ENCODE measurements around the gene C6orf132. TPM values are rescaled to one million over a fixed set of nuclear protein-coding genes. Genes with fewer than 3 reads are reported as not detected.

Gene C6orf132
- total RNA-seq, 1 donor from 2014 or later, result 0.25 TPM

DNA sequence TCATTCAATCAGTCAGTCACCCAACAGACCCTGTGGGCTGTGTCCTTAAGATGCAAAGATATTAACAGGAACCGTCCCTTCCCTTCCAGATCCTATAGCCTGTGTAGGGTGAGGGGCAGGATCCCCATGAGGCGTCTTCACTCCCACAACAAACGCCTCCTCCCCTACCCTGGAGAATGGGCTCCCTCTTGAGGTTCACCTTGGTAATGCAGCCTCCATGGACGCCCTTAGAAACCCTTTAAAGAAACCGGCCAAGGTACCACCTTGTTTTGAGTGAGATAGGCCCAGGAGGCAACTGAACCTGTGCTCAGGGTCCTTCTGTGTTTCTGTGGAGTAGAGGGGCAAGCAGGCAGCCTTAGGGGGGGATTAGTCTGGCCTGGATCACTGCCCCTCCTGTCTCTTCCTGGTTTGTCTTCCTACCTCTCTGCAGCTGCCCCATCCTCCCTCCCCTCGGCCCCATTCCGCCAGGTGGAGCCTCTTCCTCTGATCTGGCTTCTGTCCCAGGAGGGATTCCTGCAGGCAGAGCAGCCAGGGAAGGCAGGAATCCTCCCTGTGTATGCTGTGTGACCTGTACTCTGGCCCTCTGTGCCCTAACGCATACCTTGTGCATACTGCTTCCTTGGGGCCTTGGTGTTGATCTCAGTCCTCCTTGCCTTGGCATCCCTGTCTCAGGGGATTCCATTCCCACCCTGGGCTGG lies 24.2 kb upstream of the C6orf132 start:
- Mint-ChIP-seq H3K27ac (ENCODE audit: unreplicated experiment) (no peak overlapping the region), H3K4me3 (ENCODE audit: unreplicated experiment) (no peak overlapping the region), H3K27me3 (ENCODE audit: unreplicated experiment) (peaks cover 8% of the 10 kb centered on the region), H3K36me3 (ENCODE audit: unreplicated experiment) (peaks cover 3% of the 10 kb centered on the region), H3K9me3 (ENCODE audit: unreplicated experiment) (peaks cover 10% of the 10 kb centered on the region), H3K4me1 (ENCODE audit: low read depth, unreplicated experiment) (peaks cover 15% of the 10 kb centered on the region)
- TF ChIP-seq, protein P1, sequence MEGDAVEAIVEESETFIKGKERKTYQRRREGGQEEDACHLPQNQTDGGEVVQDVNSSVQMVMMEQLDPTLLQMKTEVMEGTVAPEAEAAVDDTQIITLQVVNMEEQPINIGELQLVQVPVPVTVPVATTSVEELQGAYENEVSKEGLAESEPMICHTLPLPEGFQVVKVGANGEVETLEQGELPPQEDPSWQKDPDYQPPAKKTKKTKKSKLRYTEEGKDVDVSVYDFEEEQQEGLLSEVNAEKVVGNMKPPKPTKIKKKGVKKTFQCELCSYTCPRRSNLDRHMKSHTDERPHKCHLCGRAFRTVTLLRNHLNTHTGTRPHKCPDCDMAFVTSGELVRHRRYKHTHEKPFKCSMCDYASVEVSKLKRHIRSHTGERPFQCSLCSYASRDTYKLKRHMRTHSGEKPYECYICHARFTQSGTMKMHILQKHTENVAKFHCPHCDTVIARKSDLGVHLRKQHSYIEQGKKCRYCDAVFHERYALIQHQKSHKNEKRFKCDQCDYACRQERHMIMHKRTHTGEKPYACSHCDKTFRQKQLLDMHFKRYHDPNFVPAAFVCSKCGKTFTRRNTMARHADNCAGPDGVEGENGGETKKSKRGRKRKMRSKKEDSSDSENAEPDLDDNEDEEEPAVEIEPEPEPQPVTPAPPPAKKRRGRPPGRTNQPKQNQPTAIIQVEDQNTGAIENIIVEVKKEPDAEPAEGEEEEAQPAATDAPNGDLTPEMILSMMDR (IDR thresholded peaks at IDR 0.05; ENCODE audit: partially characterized antibody, unreplicated experiment), result peak; percentile 95
- DNase-seq, result peak; percentile 88

DNA sequence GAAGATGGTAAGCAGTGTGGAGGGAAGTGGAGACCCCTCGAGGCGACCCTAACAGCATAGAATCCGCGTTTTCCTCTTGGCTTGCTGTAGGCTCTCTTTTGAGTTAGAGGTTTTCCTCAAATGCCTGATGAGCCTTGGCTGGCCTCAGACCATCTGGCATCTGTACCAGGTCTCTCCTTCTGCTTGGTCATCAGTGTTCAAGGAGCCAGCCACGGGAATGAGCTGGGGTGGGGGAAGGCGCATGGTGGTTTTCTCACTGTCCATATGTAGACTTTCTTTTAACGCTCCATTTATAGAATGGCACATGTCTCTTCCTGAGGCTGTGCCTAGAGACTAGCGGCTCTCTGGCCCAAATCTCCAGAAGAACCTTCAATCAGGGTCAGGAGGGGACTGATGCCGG lies 22.6 kb upstream of the C6orf132 start:
- Mint-ChIP-seq H3K9me3 (ENCODE audit: unreplicated experiment) (peaks cover 11% of the 10 kb centered on the region), H3K36me3 (ENCODE audit: unreplicated experiment) (peaks cover 6% of the 10 kb centered on the region), H3K4me1 (ENCODE audit: low read depth, unreplicated experiment) (peaks cover 15% of the 10 kb centered on the region), H3K27me3 (ENCODE audit: unreplicated experiment) (peaks cover 10% of the 10 kb centered on the region), H3K27ac (ENCODE audit: unreplicated experiment) (peak overlapping the region; percentile 9), H3K4me3 (ENCODE audit: unreplicated experiment) (no peak overlapping the region)
- no peak for DNase-seq
- TF ChIP-seq, protein P1 (IDR thresholded peaks at IDR 0.05; ENCODE audit: partially characterized antibody, unreplicated experiment), result no peak

DNA sequence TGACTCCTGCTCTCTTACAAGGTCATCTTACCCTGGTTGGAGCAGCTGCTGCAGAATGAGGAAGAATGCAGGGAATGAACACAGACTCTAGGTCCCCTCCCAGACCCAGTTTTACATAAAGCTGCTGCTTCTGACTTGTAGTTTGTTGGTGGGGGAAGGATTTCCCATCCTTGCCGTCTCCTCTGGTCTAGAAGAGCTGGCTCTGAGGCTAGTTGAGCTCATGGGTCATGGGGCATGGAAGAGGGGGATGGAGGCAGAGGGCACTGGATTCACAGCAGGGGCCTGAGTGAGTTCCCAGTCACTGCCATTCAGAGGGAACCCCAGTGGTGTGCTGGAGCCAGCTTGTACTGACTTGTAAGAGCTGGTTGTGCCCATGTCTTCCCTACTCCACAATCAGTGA lies 21.6 kb upstream of the C6orf132 start:
- Mint-ChIP-seq H3K27me3 (ENCODE audit: unreplicated experiment) (peaks cover 10% of the 10 kb centered on the region), H3K9me3 (ENCODE audit: unreplicated experiment) (peaks cover 10% of the 10 kb centered on the region), H3K4me1 (ENCODE audit: low read depth, unreplicated experiment) (peaks cover 15% of the 10 kb centered on the region), H3K27ac (ENCODE audit: unreplicated experiment) (no peak overlapping the region), H3K4me3 (ENCODE audit: unreplicated experiment) (no peak overlapping the region), H3K36me3 (ENCODE audit: unreplicated experiment) (peaks cover 6% of the 10 kb centered on the region)
- TF ChIP-seq, protein P1 (IDR thresholded peaks at IDR 0.05; ENCODE audit: partially characterized antibody, unreplicated experiment), result no peak
- DNase-seq, result no peak

DNA sequence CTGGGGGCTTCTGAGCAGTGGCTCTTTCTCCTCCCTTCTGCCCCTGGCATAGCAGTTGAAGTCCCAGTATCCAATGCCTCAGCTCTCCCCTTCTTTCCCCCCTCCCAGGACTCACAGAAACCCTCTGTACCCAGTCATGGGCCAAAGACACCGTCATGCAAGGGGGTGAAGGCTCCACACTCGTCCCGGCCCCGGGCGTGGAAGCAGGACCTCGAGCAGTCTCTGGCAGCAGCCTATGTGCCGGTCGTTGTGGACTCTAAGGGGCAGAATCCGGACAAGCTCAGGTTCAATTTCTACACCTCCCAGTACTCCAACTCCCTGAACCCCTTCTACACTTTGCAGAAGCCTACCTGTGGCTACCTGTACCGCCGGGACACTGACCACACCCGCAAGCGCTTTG lies 20.4 kb upstream of the C6orf132 start:
- Mint-ChIP-seq H3K9me3 (ENCODE audit: unreplicated experiment) (peaks cover 8% of the 10 kb centered on the region), H3K4me1 (ENCODE audit: low read depth, unreplicated experiment) (peaks cover 15% of the 10 kb centered on the region), H3K27ac (ENCODE audit: unreplicated experiment) (no peak overlapping the region), H3K27me3 (ENCODE audit: unreplicated experiment) (peaks cover 8% of the 10 kb centered on the region), H3K4me3 (ENCODE audit: unreplicated experiment) (no peak overlapping the region), H3K36me3 (ENCODE audit: unreplicated experiment) (peaks cover 6% of the 10 kb centered on the region)
- no peak for DNase-seq
- TF ChIP-seq, protein P1 (IDR thresholded peaks at IDR 0.05; ENCODE audit: partially characterized antibody, unreplicated experiment), result no peak

DNA sequence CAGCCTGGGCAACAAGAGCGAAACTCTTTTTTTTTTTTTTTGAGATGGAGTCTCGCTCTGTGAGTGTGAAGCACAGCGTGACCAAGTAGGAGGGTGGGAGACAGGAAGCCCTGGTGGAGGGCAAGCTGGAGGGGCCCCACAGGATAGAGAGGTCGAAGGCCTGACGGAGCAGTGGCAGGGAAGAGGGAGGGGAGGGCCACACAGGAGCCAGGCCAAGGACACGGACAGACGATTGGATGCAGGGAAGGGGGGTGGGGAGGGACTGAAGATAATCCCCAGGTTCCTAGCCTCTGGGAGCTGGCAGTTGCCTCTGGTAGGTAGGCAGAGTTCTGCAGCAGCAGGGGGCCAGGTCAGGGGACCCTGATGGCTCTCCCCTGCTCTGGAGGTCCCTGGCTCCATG lies 20.0 kb upstream of the C6orf132 start:
- H3K27me3 Mint-ChIP-seq (ENCODE audit: unreplicated experiment), result peaks cover 8% of the 10 kb centered on the region
- TF ChIP-seq, protein P1 (IDR thresholded peaks at IDR 0.05; ENCODE audit: partially characterized antibody, unreplicated experiment), result no peak
- no peak for DNase-seq
- H3K4me3 Mint-ChIP-seq (ENCODE audit: unreplicated experiment), result no peak overlapping the region
- H3K27ac Mint-ChIP-seq (ENCODE audit: unreplicated experiment), result no peak overlapping the region
- peaks cover 8% of the 10 kb centered on the region for H3K9me3 Mint-ChIP-seq (ENCODE audit: unreplicated experiment)
- peaks cover 6% of the 10 kb centered on the region for H3K36me3 Mint-ChIP-seq (ENCODE audit: unreplicated experiment)
- H3K4me1 Mint-ChIP-seq (ENCODE audit: low read depth, unreplicated experiment), result peaks cover 15% of the 10 kb centered on the region
